Fibroblast of lung (primary cell): ENCODE results near the gene APBA2. TPM values are rescaled to one million over a fixed set of nuclear protein-coding genes. Genes with fewer than 3 reads are reported as not detected.

ENCODE experiments used
- DNase-seq, 2 donors: peaks; one replicate each; pipeline versions ENCODE4 v3.0.0 to v3.0.0-alpha.2; 2010; ENCODE audit warnings: low read depth in 2 of 2
- H2AFZ ChIP-seq: 2 replicates; pipeline ENCODE4 v1.5.1; 2012; ENCODE audit warnings: low read length, control low read depth, inconsistent platforms
- H3K27ac ChIP-seq: 2 replicates; pipeline ENCODE4 v1.5.1; 2011; ENCODE audit warnings: low read length, control low read depth; ENCODE audit not compliant: insufficient read depth
- H3K27me3 ChIP-seq: 2 replicates; pipeline ENCODE4 v1.5.1; 2011; ENCODE audit warnings: mild to moderate bottlenecking, low read length; ENCODE audit not compliant: control insufficient read depth, insufficient read depth
- H3K36me3 ChIP-seq: 2 replicates; pipeline ENCODE4 v1.5.1; 2011; ENCODE audit warnings: low read length; ENCODE audit not compliant: control insufficient read depth, insufficient read depth
- H3K4me1 ChIP-seq: 2 replicates; pipeline ENCODE4 v1.5.1; 2011; ENCODE audit warnings: low read length; ENCODE audit not compliant: control insufficient read depth, insufficient read depth; ENCODE audit errors: extremely low read depth
- H3K4me2 ChIP-seq: 2 replicates; pipeline ENCODE4 v1.5.1; 2011; ENCODE audit warnings: low read length, control low read depth; ENCODE audit not compliant: insufficient read depth; ENCODE audit errors: extremely low read depth
- H3K4me3 ChIP-seq, 4 experiments: fragments of 200-600 bp in 1 of 4; sonication (generic) in 1 of 4; replicated peaks in 1 of 4; 2 replicates each; pipeline ENCODE4 v1.5.1; 2011 to 2016; ENCODE audit warnings: low read length in 4 of 4, low read depth in 3 of 4, mild to moderate bottlenecking in 3 of 4, control low read depth in 2 of 4, inconsistent platforms in 1 of 4, mixed read lengths in 1 of 4; ENCODE audit not compliant: insufficient read depth in 1 of 4; ENCODE audit errors: control extremely low read depth in 1 of 4
- H3K79me2 ChIP-seq: 2 replicates; pipeline ENCODE4 v1.5.1; 2012; ENCODE audit warnings: mild to moderate bottlenecking, low read length, inconsistent platforms; ENCODE audit not compliant: control insufficient read depth, insufficient read depth
- H3K9ac ChIP-seq: 2 replicates; pipeline ENCODE4 v1.5.1; 2011; ENCODE audit warnings: mild to moderate bottlenecking, low read length, control low read depth; ENCODE audit not compliant: insufficient read depth
- H3K9me3 ChIP-seq: 2 replicates; pipeline ENCODE4 v1.5.1; 2012; ENCODE audit warnings: low read depth, low read length; ENCODE audit not compliant: control insufficient read depth, insufficient read depth
- H4K20me1 ChIP-seq: 2 replicates; pipeline ENCODE4 v1.5.1; 2011; ENCODE audit warnings: low read length; ENCODE audit not compliant: control insufficient read depth, insufficient read depth; ENCODE audit errors: extremely low read depth
- EZH2 ChIP-seq: IDR thresholded peaks from 2 replicates; pipeline ENCODE4 v1.5.1; 2012; ENCODE audit warnings: low read length, control low read depth, mild to moderate bottlenecking; ENCODE audit errors: missing control alignments
- polyA plus RNA-seq, 2 donors: library from polyadenylated mRNA; depleted of rRNA in 1 of 2; stranded (reverse) in 1 of 2; unstranded in 1 of 2; fragments of >200 nt; gene quantifications; 2 replicates each; pipeline ENCODE4 v1.2.1, GENCODE V29; 2011 to 2012; ENCODE audit warnings: missing spikeins in 1 of 2
- total RNA-seq: library from RNA; depleted of rRNA; stranded (reverse); fragments of >200 nt; gene quantifications from 2 replicates; pipeline ENCODE4 v1.2.1, GENCODE V29; 2014
- TF ChIP-seq, protein P1 (sequence below), 2 donors: IDR thresholded peaks in 1 of 2; conservative IDR thresholded peaks in 1 of 2; 1 replicate in 1 of 2; 2 replicates in 1 of 2; pipeline ENCODE4 v1.5.1; 2011 to 2012; ENCODE audit warnings: low read length in 2 of 2, control low read depth in 1 of 2, inconsistent platforms in 1 of 2, low read depth in 1 of 2, mild to moderate bottlenecking in 1 of 2

APBA2 gene
- total and polyA plus RNA-seq, 2 donors (not counting 1 experiment from before 2014, with no cell fraction given): 9.5 to 20.3 TPM

- H2AFZ ChIP-seq: no peak overlapping the region
- H3K4me2 ChIP-seq: no peak overlapping the region
- H3K9ac ChIP-seq: no peak overlapping the region
- no peaks in the 10 kb centered on the region for H3K9me3 ChIP-seq
- no peak for DNase-seq
- TF ChIP-seq, protein P1, sequence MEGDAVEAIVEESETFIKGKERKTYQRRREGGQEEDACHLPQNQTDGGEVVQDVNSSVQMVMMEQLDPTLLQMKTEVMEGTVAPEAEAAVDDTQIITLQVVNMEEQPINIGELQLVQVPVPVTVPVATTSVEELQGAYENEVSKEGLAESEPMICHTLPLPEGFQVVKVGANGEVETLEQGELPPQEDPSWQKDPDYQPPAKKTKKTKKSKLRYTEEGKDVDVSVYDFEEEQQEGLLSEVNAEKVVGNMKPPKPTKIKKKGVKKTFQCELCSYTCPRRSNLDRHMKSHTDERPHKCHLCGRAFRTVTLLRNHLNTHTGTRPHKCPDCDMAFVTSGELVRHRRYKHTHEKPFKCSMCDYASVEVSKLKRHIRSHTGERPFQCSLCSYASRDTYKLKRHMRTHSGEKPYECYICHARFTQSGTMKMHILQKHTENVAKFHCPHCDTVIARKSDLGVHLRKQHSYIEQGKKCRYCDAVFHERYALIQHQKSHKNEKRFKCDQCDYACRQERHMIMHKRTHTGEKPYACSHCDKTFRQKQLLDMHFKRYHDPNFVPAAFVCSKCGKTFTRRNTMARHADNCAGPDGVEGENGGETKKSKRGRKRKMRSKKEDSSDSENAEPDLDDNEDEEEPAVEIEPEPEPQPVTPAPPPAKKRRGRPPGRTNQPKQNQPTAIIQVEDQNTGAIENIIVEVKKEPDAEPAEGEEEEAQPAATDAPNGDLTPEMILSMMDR (conservative IDR thresholded peaks at IDR 0.05 in 1 of 2, IDR thresholded peaks at IDR 0.05 in 1 of 2; ENCODE audit: low read depth in 1 of 2, low read length in 2 of 2): no peak
- TF ChIP-seq EZH2: no peak
- H3K4me1 ChIP-seq: no peaks in the 10 kb centered on the region
- H3K27ac ChIP-seq: no peak overlapping the region
- no peaks in the 10 kb centered on the region for H4K20me1 ChIP-seq
- H3K27me3 ChIP-seq: no peaks in the 10 kb centered on the region
- H3K79me2 ChIP-seq: no peaks in the 10 kb centered on the region
- no peaks in the 10 kb centered on the region for H3K36me3 ChIP-seq
- H3K4me3 ChIP-seq: no peak overlapping the region
Observed at GRCh38 chr15:28993720-28994053, 107.9 kb downstream of the APBA2 start.

- no peaks in the 10 kb centered on the region for H4K20me1 ChIP-seq
- H3K4me1 ChIP-seq: no peaks in the 10 kb centered on the region
Observed at GRCh38 chr15:28994142-28994830, 108.5 kb downstream of the APBA2 start.

GRCh38 chr15:28994831-28995596 lies 109.2 kb downstream of the APBA2 start:
- Histone ChIP-seq H3K36me3 (no peaks in the 10 kb centered on the region), H3K4me3 (no peak overlapping the region), H3K4me2 (no peak overlapping the region), H3K9me3 (no peaks in the 10 kb centered on the region), H3K27ac (no peak overlapping the region), H3K27me3 (no peaks in the 10 kb centered on the region), H2AFZ (no peak overlapping the region), H3K79me2 (no peaks in the 10 kb centered on the region), H3K4me1 (no peaks in the 10 kb centered on the region), H3K9ac (no peak overlapping the region), H4K20me1 (no peaks in the 10 kb centered on the region)
- TF ChIP-seq EZH2: no peak
- TF ChIP-seq, protein P1 (conservative IDR thresholded peaks at IDR 0.05 in 1 of 2, IDR thresholded peaks at IDR 0.05 in 1 of 2; ENCODE audit: low read depth in 1 of 2, low read length in 2 of 2): no peak
- no peak for DNase-seq

More at GRCh38 chr15:28994142-28994830, 108.5 kb downstream of the APBA2 start:
- Histone ChIP-seq H3K79me2 (no peaks in the 10 kb centered on the region), H3K9ac (no peak overlapping the region), H3K4me3 (no peak overlapping the region), H3K4me2 (no peak overlapping the region), H2AFZ (no peak overlapping the region), H3K36me3 (no peaks in the 10 kb centered on the region), H3K27me3 (no peaks in the 10 kb centered on the region), H3K27ac (no peak overlapping the region), H3K9me3 (no peaks in the 10 kb centered on the region)
- TF ChIP-seq EZH2: no peak
- TF ChIP-seq, protein P1 (conservative IDR thresholded peaks at IDR 0.05 in 1 of 2, IDR thresholded peaks at IDR 0.05 in 1 of 2; ENCODE audit: low read depth in 1 of 2, low read length in 2 of 2): no peak
- no peak for DNase-seq
